ENCODE measurements around the gene ADCY7. TPM values are rescaled to one million over a fixed set of nuclear protein-coding genes. Genes with fewer than 3 reads are reported as not detected.

Gene ADCY7
- total and polyA plus RNA-seq, 9 of the 15 experiments (the other 6 are each of a cell fraction or from before 2014, with no cell fraction given): 2.3 to 108 (median 28.6) TPM

GRCh38 chr16:50252082-50252611, 14.2 kb upstream of the ADCY7 start:
- Histone ChIP-seq H3K9me1 (ENCODE audit: control insufficient read depth, insufficient read depth, low read length) (no peaks in the 10 kb centered on the region), H4K20me1 (replicated peaks; ENCODE audit: control insufficient read depth, insufficient read depth, low read length) (no peaks in the 10 kb centered on the region), H3K4me1 (replicated peaks in 1 of 2; ENCODE audit: control insufficient read depth in 2 of 2, insufficient read depth in 2 of 2, low read length in 2 of 2) (peaks cover 46 to 53% of the 10 kb centered on the region in 2 experiments), H2AFZ (ENCODE audit: low read depth, low read length) (no peak overlapping the region), H3K9me3 (replicated peaks; ENCODE audit: control insufficient read depth, insufficient read depth, low read depth, low read length) (no peaks in the 10 kb centered on the region), H3K79me2 (ENCODE audit: control insufficient read depth, insufficient read depth, low read length) (peaks cover 64% of the 10 kb centered on the region), H3K27ac (ENCODE audit: extremely low read depth, low read depth, low read length) (peak overlapping the region; percentile 83), H3K36me3 (ENCODE audit: control insufficient read depth, insufficient read depth, low read length) (peaks cover 7% of the 10 kb centered on the region; the same call in 1 of the 3 replicates), H3K4me2 (ENCODE audit: insufficient read depth, low read length) (peak overlapping the region; percentile 35; the same call in 1 of the 2 replicates), H3K27me3 (ENCODE audit: control insufficient read depth in 2 of 2, insufficient read depth in 2 of 2, low read length in 2 of 2) (no peaks in the 10 kb centered on the region), H3K9ac (ENCODE audit: insufficient read depth in 1 of 2, low read depth in 2 of 2, low read length in 2 of 2) (peak overlapping the region; percentile 32 to 76), H3K4me3 (no peak overlapping the region)
- WGBS (ENCODE audit: insufficient coverage, low coverage, missing lambda C conversion rate): 82% methylated on average over 9 of the region's 9 CpGs
- POLR2A ChIA-PET: interaction anchor here (0.7 to 4.1 kb wide), 6 partner anchors 9 to 85 kb away, joined by 3 to 13 read pairs (median 4); no protein-coding TSS in a partner anchor
- FAIRE-seq (peak; percentile 23), DNase-seq (ENCODE audit: extremely low read depth in 1 of 4, low spot score in 3 of 4) (no peak), ATAC-seq (peak; percentile 13; the same call in 2 of the 3 replicates)
- CTCF ChIA-PET (ENCODE audit: low intra/inter-chr PET ratio): no interaction called here
- in situ Hi-C loops (cut with MboI) (loop anchor here (25.0 kb wide), 1 partner anchor 1640 kb away; the partner anchor contains the start of gene N4BP1), intact Hi-C loops (cut with micrococcal nuclease) (no loop called here)
- TF ChIP-seq GATAD2B (IDR thresholded peaks at IDR 0.05; ENCODE audit: borderline replicate concordance) (no peak), PKNOX1 (IDR thresholded peaks at IDR 0.05) (peak; percentile 71)
- no TSS peak for BruUV-seq (replicated peaks)
